HEK293 (cell line): ENCODE results near the gene CIC.
A peak's percentile ranks its signal among the peaks of the same experiment; 100 is the strongest.

Source experiments
- CTCF ChIA-PET: fragments of 350-600 bp; formaldehyde crosslinking; extraction: SDS; loops from one replicate; lab custom pipeline; 2021; ENCODE audit warnings: antibody characterized with exemption; lab: Yijun Ruan, JAX
- POLR2A ChIA-PET: fragments of 300-600 bp; formaldehyde crosslinking; extraction: SDS; loops from one replicate; lab custom pipeline; 2020; ENCODE audit warnings: antibody characterized with exemption, inconsistent platforms; lab: Yijun Ruan, JAX
- H3K27ac ChIP-seq: fragments of 200-500 bp; sonication (Bioruptor generic); 2 replicates; pipeline ENCODE4 v1.5.1; 2014; ENCODE audit warnings: low read depth, low read length, control low read depth, inconsistent platforms; ENCODE audit errors: extremely low read depth
- H3K36me3 ChIP-seq, 2 experiments: fragments of 200-500 bp in 1 of 2; sonication (Bioruptor generic) in 1 of 2; 1 replicate in 1 of 2; 2 replicates in 1 of 2; pipeline ENCODE4 v1.5.1; 2014 to 2017; ENCODE audit warnings: inconsistent platforms in 2 of 2, low read length in 2 of 2; ENCODE audit not compliant: control insufficient read depth in 2 of 2, insufficient read depth in 1 of 2
- H3K4me1 ChIP-seq: fragments of 200-500 bp; sonication (Bioruptor generic); 2 replicates; pipeline ENCODE4 v1.5.1; 2014; ENCODE audit warnings: mild to moderate bottlenecking, low read length, inconsistent platforms; ENCODE audit not compliant: control insufficient read depth, insufficient read depth
- H3K4me3 ChIP-seq: 2 replicates; pipeline ENCODE4 v1.5.1; 2011; ENCODE audit warnings: low read depth, mild to moderate bottlenecking, control low read depth, low read length, moderate library complexity
- H3K9me3 ChIP-seq: fragments of 200-500 bp; sonication (Bioruptor generic); 2 replicates; pipeline ENCODE4 v1.5.1; 2014; ENCODE audit warnings: low read depth, low read length, inconsistent platforms; ENCODE audit not compliant: control insufficient read depth, insufficient read depth
- EGR2 ChIP-seq: fragments of 450-650 bp; formaldehyde crosslinking; IDR thresholded peaks from 2 replicates; pipeline ENCODE4 v1.5.1; 2016; ENCODE audit warnings: low read depth, missing biosample characterization, missing genetic modification characterization
- FEZF1 ChIP-seq: fragments of 450-650 bp; formaldehyde crosslinking; IDR thresholded peaks from 2 replicates; pipeline ENCODE4 v1.5.1; 2016; ENCODE audit warnings: missing biosample characterization, missing genetic modification characterization
- KLF17 ChIP-seq: fragments of 450-650 bp; formaldehyde crosslinking; IDR thresholded peaks from 2 replicates; pipeline ENCODE4 v1.5.1; 2016; ENCODE audit warnings: missing biosample characterization, missing genetic modification characterization
- MYNN ChIP-seq: fragments of 450-650 bp; formaldehyde crosslinking; IDR thresholded peaks from 2 replicates; pipeline ENCODE4 v1.5.1; 2016; ENCODE audit warnings: missing biosample characterization, missing genetic modification characterization, borderline replicate concordance
- OSR2 ChIP-seq: fragments of 450-650 bp; formaldehyde crosslinking; IDR thresholded peaks from 2 replicates; pipeline ENCODE4 v1.5.1; 2016; ENCODE audit warnings: missing biosample characterization, missing genetic modification characterization
- PRDM1 ChIP-seq: fragments of 450-650 bp; formaldehyde crosslinking; IDR thresholded peaks from 2 replicates; pipeline ENCODE4; 2016; ENCODE audit warnings: missing biosample characterization, missing genetic modification characterization
- REPIN1 ChIP-seq: fragments of 450-650 bp; formaldehyde crosslinking; IDR thresholded peaks from 2 replicates; pipeline ENCODE4 v1.5.1; 2017; ENCODE audit warnings: missing biosample characterization, missing genetic modification characterization, low read depth
- SALL2 ChIP-seq: fragments of 450-650 bp; formaldehyde crosslinking; IDR thresholded peaks from 2 replicates; pipeline ENCODE4 v1.5.0; 2017; ENCODE audit warnings: missing biosample characterization, mild to moderate bottlenecking, missing genetic modification characterization, borderline replicate concordance
- YY2 ChIP-seq: fragments of 450-650 bp; formaldehyde crosslinking; IDR thresholded peaks from 2 replicates; pipeline ENCODE4 v1.5.1; 2016; ENCODE audit warnings: missing biosample characterization, missing genetic modification characterization
- ZBTB17 ChIP-seq: fragments of 450-650 bp; formaldehyde crosslinking; IDR thresholded peaks from 2 replicates; pipeline ENCODE4 v1.5.1; 2016; ENCODE audit warnings: missing biosample characterization, missing genetic modification characterization
- ZBTB21 ChIP-seq: fragments of 450-650 bp; formaldehyde crosslinking; IDR thresholded peaks from 2 replicates; pipeline ENCODE4 v1.5.1; 2017; ENCODE audit warnings: missing biosample characterization, missing genetic modification characterization
- ZBTB6 ChIP-seq: fragments of 450-650 bp; formaldehyde crosslinking; IDR thresholded peaks from 2 replicates; pipeline ENCODE4 v1.5.1; 2017; ENCODE audit warnings: missing biosample characterization, missing genetic modification characterization
- ZFP37 ChIP-seq: fragments of 450-650 bp; formaldehyde crosslinking; IDR thresholded peaks from 2 replicates; pipeline ENCODE4 v1.5.1; 2016; ENCODE audit warnings: missing biosample characterization, missing genetic modification characterization
- ZNF2 ChIP-seq: fragments of 450-650 bp; formaldehyde crosslinking; IDR thresholded peaks from 2 replicates; pipeline ENCODE4 v1.5.1; 2016; ENCODE audit warnings: missing biosample characterization, missing genetic modification characterization
- ZNF366 ChIP-seq: fragments of 450-650 bp; formaldehyde crosslinking; conservative IDR thresholded peaks from 2 replicates; pipeline ENCODE4 v1.5.1; 2016; ENCODE audit warnings: missing biosample characterization, missing genetic modification characterization
- ZNF391 ChIP-seq: fragments of 450-650 bp; formaldehyde crosslinking; IDR thresholded peaks from 2 replicates; pipeline ENCODE4 v1.5.1; 2016; ENCODE audit warnings: low read depth, missing biosample characterization, missing genetic modification characterization, borderline replicate concordance
- ZNF501 ChIP-seq: fragments of 450-650 bp; formaldehyde crosslinking; IDR thresholded peaks from 2 replicates; pipeline ENCODE4 v1.5.1; 2016; ENCODE audit warnings: missing biosample characterization, missing genetic modification characterization
- ZNF513 ChIP-seq: fragments of 450-650 bp; IDR thresholded peaks from 2 replicates; pipeline ENCODE4 v1.5.1; 2018; ENCODE audit warnings: missing biosample characterization, missing genetic modification characterization
- ZNF529 ChIP-seq: fragments of 450-650 bp; formaldehyde crosslinking; IDR thresholded peaks from 2 replicates; pipeline ENCODE4 v1.5.1; 2017; ENCODE audit warnings: missing genetic modification characterization, missing biosample characterization; ENCODE audit not compliant: insufficient replicate concordance
- ZNF560 ChIP-seq: fragments of 450-650 bp; formaldehyde crosslinking; IDR thresholded peaks from 2 replicates; pipeline ENCODE4 v1.5.1; 2017; ENCODE audit warnings: missing biosample characterization, missing genetic modification characterization, borderline replicate concordance
- ZNF600 ChIP-seq: fragments of 450-650 bp; formaldehyde crosslinking; IDR thresholded peaks from 2 replicates; pipeline ENCODE4 v1.5.1; 2016; ENCODE audit warnings: missing biosample characterization, missing genetic modification characterization
- ZNF621 ChIP-seq: fragments of 450-650 bp; formaldehyde crosslinking; IDR thresholded peaks from 2 replicates; pipeline ENCODE4 v1.5.1; 2017; ENCODE audit warnings: missing biosample characterization, missing genetic modification characterization
- ZNF623 ChIP-seq: fragments of 450-650 bp; formaldehyde crosslinking; IDR thresholded peaks from 2 replicates; pipeline ENCODE4 v1.5.1; 2016; ENCODE audit warnings: missing biosample characterization, missing genetic modification characterization
- ZNF692 ChIP-seq: fragments of 450-650 bp; formaldehyde crosslinking; IDR thresholded peaks from 2 replicates; pipeline ENCODE4 v1.5.1; 2016; ENCODE audit warnings: missing biosample characterization, missing genetic modification characterization
- ZNF776 ChIP-seq: fragments of 450-650 bp; formaldehyde crosslinking; IDR thresholded peaks from 2 replicates; pipeline ENCODE4 v1.5.0; 2017; ENCODE audit warnings: missing biosample characterization, missing genetic modification characterization, borderline replicate concordance
- ZNF785 ChIP-seq: fragments of 450-650 bp; formaldehyde crosslinking; IDR thresholded peaks from 2 replicates; pipeline ENCODE4 v1.5.1; 2016; ENCODE audit warnings: missing biosample characterization, missing genetic modification characterization
- ZNF843 ChIP-seq: fragments of 450-650 bp; formaldehyde crosslinking; IDR thresholded peaks from 2 replicates; pipeline ENCODE4 v1.5.1; 2016; ENCODE audit warnings: missing biosample characterization, missing genetic modification characterization
- ZSCAN4 ChIP-seq: fragments of 450-650 bp; formaldehyde crosslinking; IDR thresholded peaks from 2 replicates; pipeline ENCODE4 v1.5.1; 2017; ENCODE audit warnings: missing biosample characterization, missing genetic modification characterization

The CIC gene

GRCh38 chr19:42278452-42279154 lies 9.6 kb downstream of the CIC start (continued):
- TF ChIP-seq ZNF560 (no peak), MYNN (tag by site-specific recombination) (no peak)

GRCh38 chr19:42279155-42279901 lies 10.3 kb downstream of the CIC start:
- ChIA-PET POLR2A (interaction anchor here (0.5 to 12.3 kb wide), 11 partner anchors 9 to 52 kb away, joined by 3 to 242 read pairs (median 6); partner anchors contain the start of genes CIC, ERF, GSK3A and PAFAH1B3), CTCF (interaction anchor here (0.5 to 7.5 kb wide), 41 partner anchors 9 to 872 kb away, joined by 3 to 276 read pairs (median 4); partner anchors contain the start of genes CIC, GSK3A, POU2F2 and ZNF526)
- Histone ChIP-seq H3K9me3 (no peaks in the 10 kb centered on the region), H3K27ac (peak overlapping the region; percentile 92), H3K36me3 (peaks cover 0 to 17% of the 10 kb centered on the region in 2 experiments; a peak in 2 of 3 replicates), H3K4me3 (peak overlapping the region; percentile 55), H3K4me1 (peaks cover 37% of the 10 kb centered on the region)
- TF ChIP-seq ZNF391 (tag by site-specific recombination) (peak; percentile 65; the same call in 1 of the 2 replicates), ZNF621 (tag by site-specific recombination) (no peak), ZNF529 (no peak), ZNF366 (tag by site-specific recombination) (0 out of 2 replicates have a peak, but pooled peaks have one; percentile 10), ZBTB17 (tag by site-specific recombination) (peak; percentile 67), ZBTB21 (tag by site-specific recombination) (peak; percentile 27; the same call in 1 of the 2 replicates), MYNN (tag by site-specific recombination) (no peak), OSR2 (no peak), ZNF843 (tag by site-specific recombination) (peak; percentile 14; the same call in 1 of the 2 replicates), REPIN1 (tag by site-specific recombination) (peak; percentile 13; the same call in 1 of the 2 replicates), ZNF2 (tag by site-specific recombination) (peak; percentile 13; the same call in 1 of the 2 replicates), EGR2 (tag by site-specific recombination) (no peak), ZNF600 (tag by site-specific recombination) (peak; percentile 49; the same call in 1 of the 2 replicates), SALL2 (tag by site-specific recombination) (0 out of 2 replicates have a peak, but pooled peaks have one; percentile 23), ZNF501 (tag by site-specific recombination) (no peak), ZSCAN4 (tag by site-specific recombination) (no peak), YY2 (tag by site-specific recombination) (peak; percentile 18; the same call in 1 of the 2 replicates), FEZF1 (tag by site-specific recombination) (no peak), PRDM1 (tag by site-specific recombination) (peak; percentile 88), ZNF692 (tag by site-specific recombination) (peak; percentile 24; the same call in 1 of the 2 replicates), ZBTB6 (tag by site-specific recombination) (peak; percentile 1; the same call in 1 of the 2 replicates), ZNF560 (no peak), KLF17 (peak; percentile 41), ZNF785 (tag by site-specific recombination) (no peak), ZNF623 (tag by site-specific recombination) (0 out of 2 replicates have a peak, but pooled peaks have one; percentile 11), ZNF776 (tag by site-specific recombination) (no peak), ZFP37 (peak; percentile 19; the same call in 1 of the 2 replicates), ZNF513 (peak; percentile 51; the same call in 1 of the 2 replicates)
